Measurements from ENCODE around the gene UCN3.

GRCh38 chr10:5381187-5381586, 16.4 kb downstream of the UCN3 start:
- no peak for TF ChIP-seq CTCF (IDR thresholded peaks at IDR 0.05)
- TF ChIP-seq POLR2AphosphoS5 (IDR thresholded peaks at IDR 0.05), result no peak
- no peak for TF ChIP-seq POLR2A (IDR thresholded peaks at IDR 0.05)
- no peak for TF ChIP-seq EP300 (IDR thresholded peaks at IDR 0.05)

Data from sigmoid colon (tissue), 4 donors.